Activated CD8-positive, alpha-beta T cell treated with anti-CD3 and anti-CD28 coated beads for 36 hours (primary cell): ENCODE results near the gene ZNF10. TPM values are rescaled to one million over a fixed set of nuclear protein-coding genes. Genes with fewer than 3 reads are reported as not detected.

ENCODE experiments used
- ATAC-seq: fragments of 200-7000 bp; cut with Tn5 transposase; one replicate; pipeline ENCODE4 v1.10.0; 2021; ENCODE audit warnings: mild to moderate bottlenecking, moderate library complexity
- CTCF ChIA-PET: fragments of 350-600 bp; sonication (Branson Sonifier 250); formaldehyde crosslinking; loops from one replicate; lab custom pipeline; 2021; ENCODE audit warnings: antibody characterized with exemption; lab: Charles Lee
- POLR2A ChIA-PET: fragments of 350-600 bp; sonication (Branson Sonifier 250); formaldehyde crosslinking; loops from one replicate; lab custom pipeline; 2021; ENCODE audit warnings: antibody characterized with exemption; lab: Charles Lee
- DNase-seq: peaks from one replicate; pipeline ENCODE4 v3.0.0-alpha.2; 2020
- H3K27ac Mint-ChIP-seq: one replicate; pipeline ENCODE4 v1.8.0; 2021; ENCODE audit warnings: mild to moderate bottlenecking, mixed read lengths
- H3K27me3 Mint-ChIP-seq: one replicate; pipeline ENCODE4 v1.8.0; 2021; ENCODE audit warnings: mixed read lengths
- H3K36me3 Mint-ChIP-seq: one replicate; pipeline ENCODE4 v1.8.0; 2021; ENCODE audit warnings: low read depth, mixed read lengths
- H3K4me1 Mint-ChIP-seq: one replicate; pipeline ENCODE4 v1.8.0; 2021; ENCODE audit warnings: low read depth, mixed read lengths
- H3K4me3 Mint-ChIP-seq: one replicate; pipeline ENCODE4 v1.8.0; 2021; ENCODE audit warnings: mild to moderate bottlenecking, moderate library complexity, mixed read lengths
- H3K9me3 Mint-ChIP-seq: one replicate; pipeline ENCODE4 v1.8.0; 2021; ENCODE audit warnings: mixed read lengths
- CTCF ChIP-seq: fragments of 200-600 bp; IDR thresholded peaks from one replicate; pipeline ENCODE4 v1.8.0; 2022; ENCODE audit warnings: antibody characterized with exemption, mild to moderate bottlenecking
- intact Hi-C: fragments of 100-400 bp; cut with micrococcal nuclease; formaldehyde crosslinking; loops from one replicate; pipeline ENCODE4 v1.10.0; 2022
- total RNA-seq, 2 experiments: library from RNA; stranded (reverse); gene quantifications; one replicate each; pipeline ENCODE4 v1.2.3, GENCODE V29; 2021

Gene ZNF10
- total RNA-seq = 1 to 10 TPM; 6.0 to 7.2 TPM

GRCh38 chr12:133130038-133130807 lies at the start of gene ZNF10, which contains the start of gene ZNF891:
TSS of gene ZNF10 (plus strand) at chr12:133130627. CDS start at chr12:133144493, 13,866 bp downstream.
TSS of gene ZNF891 (minus strand) at chr12:133130274. CDS start at chr12:133121918, 8,356 bp downstream.
- ATAC-seq = peak; percentile 93
- ChIA-PET CTCF (interaction anchor here (0.9 kb wide), 1 partner anchor 94 kb away, joined by 3 read pairs; no protein-coding TSS in a partner anchor), POLR2A (interaction anchor here (0.6 to 4.0 kb wide), 8 partner anchors 10 to 224 kb away, joined by 3 to 17 read pairs (median 4); partner anchors contain the start of genes ZNF26 and ZNF268)

GRCh38 chr12:133081159-133081780 lies 49.2 kb upstream of the ZNF10 start:
- CTCF ChIA-PET = no interaction called here
- Mint-ChIP-seq H3K9me3 (peaks cover 54% of the 10 kb centered on the region), H3K36me3 (peaks cover 64% of the 10 kb centered on the region)

More at GRCh38 chr12:133130038-133130807, at the start of gene ZNF10, which contains the start of gene ZNF891:
- TF ChIP-seq CTCF = no peak
- Mint-ChIP-seq H3K4me1 (peaks cover 12% of the 10 kb centered on the region), H3K27ac (peak within 1 kb of the TSS; percentile 99), H3K36me3 (peaks cover 67% of the 10 kb centered on the region), H3K9me3 (peaks cover 40% of the 10 kb centered on the region), H3K4me3 (peak within 1 kb of the TSS; percentile 89), H3K27me3 (no peaks in the 10 kb centered on the region)
- DNase-seq = peak; percentile 97
- intact Hi-C loops = loop anchor here (2.0 kb wide), 1 partner anchor 49 kb away; the partner anchor contains the start of gene ZNF140

GRCh38 chr12:133083345-133083744 lies 47.1 kb upstream of the ZNF10 start:
- ATAC-seq (no peak), DNase-seq (no peak)
- Mint-ChIP-seq H3K9me3 (peaks cover 51% of the 10 kb centered on the region), H3K27ac (peak overlapping the region; percentile 15), H3K36me3 (peaks cover 74% of the 10 kb centered on the region), H3K27me3 (no peaks in the 10 kb centered on the region), H3K4me3 (no peak overlapping the region), H3K4me1 (peaks cover 16% of the 10 kb centered on the region)
- POLR2A ChIA-PET = no interaction called here
- intact Hi-C loops = no loop called here
- CTCF ChIA-PET = interaction anchor here (0.6 kb wide), 1 partner anchor 121 kb away, joined by 5 read pairs; no protein-coding TSS in a partner anchor
- TF ChIP-seq CTCF = no peak

More at GRCh38 chr12:133081159-133081780, 49.2 kb upstream of the ZNF10 start:
- POLR2A ChIA-PET = interaction anchor here (1.4 to 2.9 kb wide), 2 partner anchors 95 to 194 kb away, joined by 3 to 12 read pairs; partner anchors contain the start of genes CHFR and ZNF26
- H3K27ac Mint-ChIP-seq = no peak overlapping the region
- DNase-seq (peak; percentile 22), ATAC-seq (no peak)
- H3K27me3 Mint-ChIP-seq = no peaks in the 10 kb centered on the region
- no peak overlapping the region for H3K4me3 Mint-ChIP-seq
- intact Hi-C loops = loop anchor here (2.0 kb wide), 1 partner anchor 50 kb away; the partner anchor contains the start of genes ZNF10 and ZNF891
- TF ChIP-seq CTCF = no peak
- peaks cover 16% of the 10 kb centered on the region for H3K4me1 Mint-ChIP-seq

GRCh38 chr12:133105620-133106019 lies 24.8 kb upstream of the ZNF10 start:
- intact Hi-C loops = no loop called here
- Mint-ChIP-seq H3K9me3 (peaks cover 74% of the 10 kb centered on the region), H3K4me3 (no peak overlapping the region), H3K27me3 (no peaks in the 10 kb centered on the region), H3K27ac (peak overlapping the region; percentile 47), H3K4me1 (peaks cover 2% of the 10 kb centered on the region), H3K36me3 (peaks cover 94% of the 10 kb centered on the region)
- CTCF ChIA-PET = no interaction called here
- DNase-seq (no peak), ATAC-seq (no peak)
- POLR2A ChIA-PET = interaction anchor here (1.3 kb wide), 1 partner anchor 49 kb away, joined by 5 read pairs; no protein-coding TSS in a partner anchor
- no peak for TF ChIP-seq CTCF
